ENCODE results near the gene STXBP6.

The STXBP6 gene

DNA sequence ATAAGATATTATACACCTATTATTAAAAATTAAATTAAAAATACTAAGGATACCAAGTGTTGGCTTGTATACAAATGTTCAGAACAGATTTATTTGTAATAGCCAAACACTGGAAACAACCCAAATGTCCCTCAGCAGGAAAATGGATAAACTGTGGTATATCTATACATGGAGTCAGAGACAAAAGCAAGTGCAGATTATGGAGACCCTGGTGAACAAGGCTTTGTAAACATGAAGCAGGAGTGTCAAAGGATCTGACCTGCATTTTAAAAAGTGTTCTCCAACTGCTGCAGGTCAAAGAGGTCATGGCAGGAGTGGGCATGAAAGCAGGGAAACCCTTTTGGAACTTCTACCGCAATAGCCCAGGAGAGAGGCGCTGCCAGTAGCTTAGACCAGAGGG, 181.6 kb downstream of the STXBP6 start:
- Histone ChIP-seq H3K27ac (ENCODE audit: low read depth, low read length) (no peak overlapping the region), H3K9me2 (replicated peaks; ENCODE audit: insufficient read depth, low read length) (no peaks in the 10 kb centered on the region)
- no peak for TF ChIP-seq EZH2phosphoT487 (conservative IDR thresholded peaks at IDR 0.05; ENCODE audit: low read length)
- TF ChIP-seq, protein P1, sequence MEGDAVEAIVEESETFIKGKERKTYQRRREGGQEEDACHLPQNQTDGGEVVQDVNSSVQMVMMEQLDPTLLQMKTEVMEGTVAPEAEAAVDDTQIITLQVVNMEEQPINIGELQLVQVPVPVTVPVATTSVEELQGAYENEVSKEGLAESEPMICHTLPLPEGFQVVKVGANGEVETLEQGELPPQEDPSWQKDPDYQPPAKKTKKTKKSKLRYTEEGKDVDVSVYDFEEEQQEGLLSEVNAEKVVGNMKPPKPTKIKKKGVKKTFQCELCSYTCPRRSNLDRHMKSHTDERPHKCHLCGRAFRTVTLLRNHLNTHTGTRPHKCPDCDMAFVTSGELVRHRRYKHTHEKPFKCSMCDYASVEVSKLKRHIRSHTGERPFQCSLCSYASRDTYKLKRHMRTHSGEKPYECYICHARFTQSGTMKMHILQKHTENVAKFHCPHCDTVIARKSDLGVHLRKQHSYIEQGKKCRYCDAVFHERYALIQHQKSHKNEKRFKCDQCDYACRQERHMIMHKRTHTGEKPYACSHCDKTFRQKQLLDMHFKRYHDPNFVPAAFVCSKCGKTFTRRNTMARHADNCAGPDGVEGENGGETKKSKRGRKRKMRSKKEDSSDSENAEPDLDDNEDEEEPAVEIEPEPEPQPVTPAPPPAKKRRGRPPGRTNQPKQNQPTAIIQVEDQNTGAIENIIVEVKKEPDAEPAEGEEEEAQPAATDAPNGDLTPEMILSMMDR (IDR thresholded peaks at IDR 0.05; ENCODE audit: insufficient read depth, low read length, poor library complexity, severe bottlenecking) = no peak

DNA sequence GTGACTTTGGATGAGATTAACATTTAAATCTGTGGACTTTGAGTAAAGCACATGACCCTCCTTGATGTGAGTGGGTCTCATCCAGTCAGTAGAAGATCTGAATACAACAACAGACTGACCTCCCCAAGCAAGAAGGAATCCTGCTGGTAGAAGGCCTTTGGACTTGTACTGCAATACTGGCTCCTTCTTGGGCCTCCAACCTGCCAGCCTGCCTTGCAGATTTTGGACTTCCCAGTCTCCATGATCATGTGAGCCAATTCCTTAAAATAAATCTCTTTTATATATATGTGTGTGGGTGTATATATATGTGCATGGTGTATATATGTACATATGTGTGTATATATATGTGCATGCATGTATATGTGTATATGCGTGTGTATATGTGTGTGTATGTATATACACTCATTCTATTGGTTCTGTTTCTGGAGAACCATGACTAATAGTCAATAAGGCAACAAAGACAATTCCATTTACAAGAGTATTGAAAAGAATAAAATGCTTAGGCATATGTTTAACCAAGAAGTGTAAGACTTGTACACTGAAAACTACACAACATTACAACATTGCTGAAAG, 183.8 kb downstream of the STXBP6 start:
- no peaks in the 10 kb centered on the region for H3F3A ChIP-seq (ENCODE audit: insufficient read depth)
- TF ChIP-seq EZH2phosphoT487 (conservative IDR thresholded peaks at IDR 0.05; ENCODE audit: low read length) = no peak
- TF ChIP-seq, protein P1 (IDR thresholded peaks at IDR 0.05; ENCODE audit: insufficient read depth, low read length, poor library complexity, severe bottlenecking) = no peak
- no peak overlapping the region for H2AFZ ChIP-seq (ENCODE audit: low read depth, low read length, severe bottlenecking)
- H4K20me1 ChIP-seq (ENCODE audit: low read depth, low read length) = no peaks in the 10 kb centered on the region
- no peak overlapping the region for H3K27ac ChIP-seq (ENCODE audit: low read depth, low read length)
- no peaks in the 10 kb centered on the region for H3K27me3 ChIP-seq (ENCODE audit: low read length)
- no peaks in the 10 kb centered on the region for H3K9me3 ChIP-seq (ENCODE audit: insufficient read depth, low read length)
- H3K9ac ChIP-seq (ENCODE audit: low read length) = no peak overlapping the region
- no peaks in the 10 kb centered on the region for H3K36me3 ChIP-seq (ENCODE audit: low read length)
- no peak overlapping the region for H3K4me3 ChIP-seq (ENCODE audit: insufficient read depth, low read length, poor library complexity, severe bottlenecking)
- H3K4me2 ChIP-seq (ENCODE audit: low read depth, low read length, poor library complexity, severe bottlenecking) = no peak overlapping the region
- no peaks in the 10 kb centered on the region for H3K79me2 ChIP-seq (ENCODE audit: insufficient read depth, low read length)
- no peaks in the 10 kb centered on the region for H3K9me2 ChIP-seq (replicated peaks; ENCODE audit: insufficient read depth, low read length)

More for the DNA sequence above, 181.6 kb downstream of the STXBP6 start:
- Histone ChIP-seq H3K4me3 (ENCODE audit: insufficient read depth, low read length, poor library complexity, severe bottlenecking) (no peak overlapping the region), H3K9me3 (ENCODE audit: insufficient read depth, low read length) (no peaks in the 10 kb centered on the region), H3K4me2 (ENCODE audit: low read depth, low read length, poor library complexity, severe bottlenecking) (no peak overlapping the region), H3K36me3 (ENCODE audit: low read length) (no peaks in the 10 kb centered on the region), H4K20me1 (ENCODE audit: low read depth, low read length) (no peaks in the 10 kb centered on the region), H3K79me2 (ENCODE audit: insufficient read depth, low read length) (no peaks in the 10 kb centered on the region), H3K27me3 (ENCODE audit: low read length) (no peaks in the 10 kb centered on the region), H2AFZ (ENCODE audit: low read depth, low read length, severe bottlenecking) (no peak overlapping the region), H3F3A (ENCODE audit: insufficient read depth) (no peaks in the 10 kb centered on the region), H3K9ac (ENCODE audit: low read length) (no peak overlapping the region)

- Histone ChIP-seq H3K9me3 (ENCODE audit: insufficient read depth, low read length) (no peaks in the 10 kb centered on the region), H3F3A (ENCODE audit: insufficient read depth) (no peaks in the 10 kb centered on the region), H3K9ac (ENCODE audit: low read length) (no peak overlapping the region), H3K4me3 (ENCODE audit: insufficient read depth, low read length, poor library complexity, severe bottlenecking) (no peak overlapping the region), H3K36me3 (ENCODE audit: low read length) (no peaks in the 10 kb centered on the region), H4K20me1 (ENCODE audit: low read depth, low read length) (no peaks in the 10 kb centered on the region), H3K9me2 (replicated peaks; ENCODE audit: insufficient read depth, low read length) (no peaks in the 10 kb centered on the region), H2AFZ (ENCODE audit: low read depth, low read length, severe bottlenecking) (no peak overlapping the region), H3K27me3 (ENCODE audit: low read length) (no peaks in the 10 kb centered on the region), H3K4me2 (ENCODE audit: low read depth, low read length, poor library complexity, severe bottlenecking) (no peak overlapping the region), H3K27ac (ENCODE audit: low read depth, low read length) (no peak overlapping the region), H3K79me2 (ENCODE audit: insufficient read depth, low read length) (no peaks in the 10 kb centered on the region)
- TF ChIP-seq, protein P1 (IDR thresholded peaks at IDR 0.05; ENCODE audit: insufficient read depth, low read length, poor library complexity, severe bottlenecking) = no peak
- no peak for TF ChIP-seq EZH2phosphoT487 (conservative IDR thresholded peaks at IDR 0.05; ENCODE audit: low read length)
Observed at GRCh38 chr14:24863968-24864684, 185.8 kb downstream of the STXBP6 start.

Data from SU-DHL-6 (cell line).